ENCODE measurements around the gene CLSTN3.

DNA sequence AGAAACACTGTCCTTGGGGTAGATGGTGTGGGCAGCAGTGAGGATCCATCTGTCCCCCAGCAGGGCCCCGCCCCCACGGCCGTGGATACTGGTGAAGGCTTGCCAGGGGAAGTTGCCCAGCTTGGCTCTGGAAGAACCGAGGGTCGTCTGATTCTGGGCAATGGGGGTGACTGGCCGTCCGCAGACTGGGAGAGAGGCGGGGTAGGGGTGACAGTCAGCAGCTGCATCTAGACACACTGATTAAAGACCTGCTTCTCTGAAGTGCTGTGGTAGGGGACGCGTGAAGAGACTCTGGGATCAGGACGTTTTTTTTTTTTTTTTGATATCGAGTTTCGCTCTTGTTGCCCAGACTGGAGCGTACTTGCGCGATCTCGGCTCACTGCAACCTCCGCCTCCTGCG is 33.2 kb upstream of the CLSTN3 start:
- TF ChIP-seq MXI1 (IDR thresholded peaks at IDR 0.05; ENCODE audit: low read depth, low read length), result no peak
- TF ChIP-seq FOXM1 (IDR thresholded peaks at IDR 0.05; ENCODE audit: low read depth, low read length), result no peak
- no peak for TF ChIP-seq RAD51 (IDR thresholded peaks at IDR 0.05)
